ENCODE data around the gene DUOXA2.

DNA sequence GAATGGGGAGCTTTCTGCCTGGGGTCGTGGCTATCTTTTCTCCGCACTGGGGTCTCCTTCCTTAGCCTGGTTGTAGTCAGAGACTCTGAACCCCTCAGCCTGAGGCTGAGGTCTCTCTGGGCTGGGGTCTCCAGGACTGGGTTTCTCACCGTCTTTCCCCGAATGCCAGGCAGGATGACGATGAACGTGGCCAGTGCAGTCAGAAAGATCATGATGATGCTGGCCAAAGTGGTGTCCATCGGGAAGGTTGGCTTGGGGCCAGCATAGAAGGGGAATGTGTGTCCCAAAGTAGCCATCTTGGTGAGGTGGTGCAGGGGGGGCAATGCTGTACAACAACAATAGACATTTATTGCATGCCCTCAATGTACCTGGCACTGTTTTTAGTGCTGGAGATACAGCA lies 8.6 kb downstream of the DUOXA2 start:
- TF ChIP-seq EZH2 (IDR thresholded peaks at IDR 0.05) (no peak), POLR2AphosphoS5 (IDR thresholded peaks at IDR 0.05; ENCODE audit: borderline replicate concordance, low read depth, low read length) (no peak)
